ENCODE measurements around the gene SCN9A. TPM values are rescaled to one million over a fixed set of nuclear protein-coding genes. Genes with fewer than 3 reads are reported as not detected.

Gene SCN9A
- total and polyA plus RNA-seq, 9 of the 15 experiments (the other 6 are each of a cell fraction or from before 2014, with no cell fraction given), result 1.4 to 22.8 (median 7.1) TPM

GRCh38 chr2:166375736-166376487, at the start of gene SCN9A (continued):
- TF ChIP-seq GTF2A2 (tag; IDR thresholded peaks at IDR 0.05) (no peak), MAFK (IDR thresholded peaks at IDR 0.05; ENCODE audit: low read length) (peak; percentile 58), RNF2 (IDR thresholded peaks at IDR 0.05) (peak; percentile 99), NRF1 (conservative IDR thresholded peaks at IDR 0.05 in 1 of 2, IDR thresholded peaks at IDR 0.05 in 1 of 2) (peak; percentile 88 to 90), ATF3 (IDR thresholded peaks at IDR 0.05) (no peak; the same call in 1 of the 2 replicates), ATF3 (CRISPR knock-in tag; conservative IDR thresholded peaks at IDR 0.05) (no peak), ZNF140 (CRISPR knock-in tag; IDR thresholded peaks at IDR 0.05) (no peak), GATA2 (CRISPR knock-in tag; IDR thresholded peaks at IDR 0.05) (peak; percentile 81; the same call in 1 of the 2 replicates), PHF21A (IDR thresholded peaks at IDR 0.05; ENCODE audit: borderline replicate concordance, low read depth) (peak; percentile 95), CHD4 (IDR thresholded peaks at IDR 0.05; ENCODE audit: insufficient read depth, insufficient replicate concordance, low read depth, low read length, poor library complexity, severe bottlenecking) (no peak), SRSF3 (IDR thresholded peaks at IDR 0.05; ENCODE audit: insufficient read depth, low read length) (no peak), XRCC3 (IDR thresholded peaks at IDR 0.05) (no peak), PHB2 (IDR thresholded peaks at IDR 0.05; ENCODE audit: low read depth) (no peak), NCOR1 (IDR thresholded peaks at IDR 0.05) (peak; percentile 88), SAFB (IDR thresholded peaks at IDR 0.05; ENCODE audit: borderline replicate concordance, low read depth, low read length) (peak; percentile 55; the same call in 1 of the 2 replicates), PRPF4 (IDR thresholded peaks at IDR 0.05; ENCODE audit: insufficient read depth, low read depth, low read length, poor library complexity, severe bottlenecking) (no peak), SREBF2 (CRISPR knock-in tag; IDR thresholded peaks at IDR 0.05) (no peak), ZNF764 (CRISPR knock-in tag; IDR thresholded peaks at IDR 0.05; ENCODE audit: low read depth) (no peak), KAT8 (IDR thresholded peaks at IDR 0.05; ENCODE audit: low read depth) (no peak), EP300 (IDR thresholded peaks at IDR 0.05; ENCODE audit: low read length) (peak; percentile 92), ELF1 (tag; IDR thresholded peaks at IDR 0.05) (peak; percentile 49; the same call in 1 of the 2 replicates), MEF2A (IDR thresholded peaks at IDR 0.05; ENCODE audit: control insufficient read depth, low read depth, low read length) (no peak), FOXM1 (IDR thresholded peaks at IDR 0.05; ENCODE audit: low read depth) (peak; percentile 87), FOXM1 (CRISPR knock-in tag; IDR thresholded peaks at IDR 0.05; ENCODE audit: low read depth) (no peak)
- TF ChIP-seq, protein P1, sequence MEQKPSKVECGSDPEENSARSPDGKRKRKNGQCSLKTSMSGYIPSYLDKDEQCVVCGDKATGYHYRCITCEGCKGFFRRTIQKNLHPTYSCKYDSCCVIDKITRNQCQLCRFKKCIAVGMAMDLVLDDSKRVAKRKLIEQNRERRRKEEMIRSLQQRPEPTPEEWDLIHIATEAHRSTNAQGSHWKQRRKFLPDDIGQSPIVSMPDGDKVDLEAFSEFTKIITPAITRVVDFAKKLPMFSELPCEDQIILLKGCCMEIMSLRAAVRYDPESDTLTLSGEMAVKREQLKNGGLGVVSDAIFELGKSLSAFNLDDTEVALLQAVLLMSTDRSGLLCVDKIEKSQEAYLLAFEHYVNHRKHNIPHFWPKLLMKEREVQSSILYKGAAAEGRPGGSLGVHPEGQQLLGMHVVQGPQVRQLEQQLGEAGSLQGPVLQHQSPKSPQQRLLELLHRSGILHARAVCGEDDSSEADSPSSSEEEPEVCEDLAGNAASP (IDR thresholded peaks at IDR 0.05), result no peak
